HG03039 (cell line): ENCODE results near the gene RALBP1.
"Not testable (repeated sequence)": the region's sequence is repeated elsewhere in the genome, so short reads cannot be mapped to it uniquely, and the experiment has no call there.

Experiments
- ATAC-seq: cut with Tn5 transposase; IDR thresholded peaks from one replicate; pipeline ENCODE4 v1.9.1; 2021; ENCODE audit warnings: mild to moderate bottlenecking, moderate library complexity; ENCODE audit not compliant: unreplicated experiment

Gene RALBP1

DNA sequence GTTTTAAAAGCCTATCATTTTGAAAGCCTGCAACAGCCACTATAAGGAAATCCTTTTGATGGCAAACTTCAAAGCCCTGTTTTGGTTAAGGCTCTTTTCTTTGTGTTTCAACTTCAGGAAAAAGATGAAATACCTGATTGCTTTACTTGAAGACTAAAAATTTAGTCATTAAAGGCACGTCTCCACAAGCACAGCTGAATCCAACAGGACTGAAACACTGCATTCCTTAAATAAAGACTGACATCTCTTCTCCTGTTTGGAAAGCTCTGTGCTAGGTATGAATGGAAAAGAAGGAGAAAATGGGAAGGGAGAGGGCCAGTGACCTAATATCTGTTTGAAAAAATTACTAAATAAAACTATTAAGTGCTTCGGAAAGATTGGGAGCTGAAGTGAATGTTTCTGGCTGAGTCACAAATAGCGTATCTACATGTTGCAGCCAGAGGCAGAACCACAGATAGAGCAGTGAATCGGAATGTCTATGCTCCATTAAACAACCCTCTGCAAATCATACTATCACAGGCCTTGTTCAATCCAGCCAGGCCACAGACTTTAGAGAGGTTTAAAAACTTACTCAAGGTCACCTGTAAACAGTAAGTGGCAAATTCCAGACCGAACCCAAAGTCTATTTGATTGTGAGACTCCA lies 21.1 kb upstream of the RALBP1 start:
- no peak for ATAC-seq

DNA sequence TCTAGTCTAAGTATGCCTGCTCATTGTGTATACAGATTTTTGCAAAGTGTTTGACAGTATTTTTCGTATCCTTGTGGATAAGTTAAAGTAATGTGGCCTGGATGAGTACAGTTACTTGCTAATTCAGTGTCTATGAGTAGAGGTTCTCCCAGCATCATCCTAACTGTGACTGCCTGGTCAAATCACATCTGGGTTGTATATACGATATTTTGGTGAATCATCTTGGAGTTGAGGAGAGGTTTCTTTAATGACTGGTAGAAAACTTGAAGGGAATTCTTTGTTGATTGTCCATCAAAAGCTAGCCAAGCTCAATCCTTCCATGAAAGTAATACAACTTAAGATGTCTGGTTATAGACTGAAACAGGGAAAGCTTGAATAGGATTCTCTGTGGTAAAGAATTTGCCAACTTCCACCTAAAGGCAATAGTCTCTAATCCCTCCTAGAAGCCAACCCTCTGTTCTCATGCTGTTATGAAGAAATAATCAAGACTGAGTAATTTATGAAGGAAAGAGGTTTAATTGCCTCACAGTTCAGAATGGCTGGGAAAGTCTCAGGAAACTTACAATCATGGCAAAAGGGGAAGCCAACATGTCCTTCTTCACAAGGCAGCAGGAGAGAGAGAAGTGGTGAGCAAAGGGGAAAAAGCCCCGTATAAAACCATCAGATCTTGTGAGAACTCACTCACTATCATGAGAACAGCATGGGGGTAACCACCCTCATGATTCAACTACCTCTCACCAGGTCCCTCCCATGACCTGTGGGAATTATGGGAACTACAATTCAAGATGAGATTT lies 19.4 kb upstream of the RALBP1 start:
- no peak for ATAC-seq

DNA sequence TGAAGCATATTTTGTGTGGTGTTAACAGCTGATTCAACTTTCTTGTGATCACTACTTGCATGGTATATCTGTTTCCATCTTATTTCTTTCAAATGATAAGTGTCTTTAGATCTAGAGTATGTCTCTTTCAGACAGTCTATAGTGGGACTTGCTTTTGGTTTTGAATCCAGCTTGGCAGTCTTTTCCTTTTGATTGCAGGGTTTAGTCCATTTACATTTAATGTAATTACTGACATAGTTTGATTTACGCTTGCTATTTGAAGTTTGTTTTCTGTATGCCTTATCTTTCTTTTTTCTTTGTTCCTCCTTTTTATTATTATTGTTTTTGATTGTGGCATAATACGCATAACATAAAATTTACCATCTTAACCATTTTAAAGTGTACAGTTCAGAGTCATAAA lies 9.2 kb upstream of the RALBP1 start:
- no peak for ATAC-seq

DNA sequence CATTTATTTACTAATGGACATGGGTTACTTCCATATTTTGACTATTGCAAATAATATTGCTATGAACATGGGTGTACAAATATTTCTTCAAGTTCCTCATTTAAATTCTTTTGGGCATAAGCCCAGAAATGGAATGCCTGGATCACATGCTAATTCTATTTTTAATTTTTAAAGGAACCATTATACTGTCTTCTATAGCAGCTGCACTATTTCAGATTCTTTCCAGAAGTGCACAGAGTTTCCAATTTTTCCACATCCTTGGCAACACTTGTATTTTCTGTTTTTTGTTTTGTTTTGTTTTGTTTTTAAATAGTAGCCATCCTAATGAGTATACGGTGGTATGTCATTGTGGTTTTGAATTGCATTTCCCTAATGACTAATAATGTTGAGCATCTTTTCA lies 8.5 kb upstream of the RALBP1 start:
- no peak for ATAC-seq

DNA sequence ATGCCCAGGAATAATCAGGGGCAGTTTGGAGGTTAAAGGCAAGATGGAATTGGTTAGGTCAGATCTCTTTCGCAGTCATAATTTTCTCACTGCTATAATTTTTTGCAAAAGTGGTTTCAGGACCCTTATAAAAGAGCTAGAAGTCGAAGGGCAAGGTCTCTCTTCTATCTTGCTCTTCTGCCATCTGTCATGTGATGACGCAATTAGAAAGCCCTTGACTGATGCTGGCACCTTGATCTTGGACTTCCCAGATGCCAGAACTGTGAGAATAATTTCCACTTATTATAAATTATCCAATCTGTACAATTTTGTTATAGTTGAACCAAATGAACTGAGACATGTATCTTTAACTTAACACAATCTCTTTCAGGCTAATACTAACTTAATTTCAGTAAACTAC lies 6.3 kb upstream of the RALBP1 start:
- no peak for ATAC-seq

DNA sequence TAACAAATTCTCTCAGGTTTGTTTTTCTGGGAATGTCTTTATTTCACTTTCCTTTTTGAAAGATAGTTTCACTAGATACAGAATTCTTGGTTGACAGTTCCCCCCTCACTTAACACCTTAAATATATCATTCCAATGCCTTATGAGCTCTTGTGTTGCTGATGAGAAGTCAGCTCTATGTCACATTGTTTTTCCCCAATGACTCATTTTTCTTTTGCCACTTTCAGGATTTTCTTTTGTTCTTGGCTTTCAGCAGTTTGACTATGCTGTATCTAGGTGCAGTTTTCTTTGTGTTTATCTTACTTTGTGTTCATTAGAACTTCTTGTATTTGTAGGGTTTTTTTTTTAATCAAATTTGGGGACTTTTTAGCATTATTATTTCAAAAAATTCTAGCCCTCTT lies 5.6 kb upstream of the RALBP1 start:
- no peak for ATAC-seq

DNA sequence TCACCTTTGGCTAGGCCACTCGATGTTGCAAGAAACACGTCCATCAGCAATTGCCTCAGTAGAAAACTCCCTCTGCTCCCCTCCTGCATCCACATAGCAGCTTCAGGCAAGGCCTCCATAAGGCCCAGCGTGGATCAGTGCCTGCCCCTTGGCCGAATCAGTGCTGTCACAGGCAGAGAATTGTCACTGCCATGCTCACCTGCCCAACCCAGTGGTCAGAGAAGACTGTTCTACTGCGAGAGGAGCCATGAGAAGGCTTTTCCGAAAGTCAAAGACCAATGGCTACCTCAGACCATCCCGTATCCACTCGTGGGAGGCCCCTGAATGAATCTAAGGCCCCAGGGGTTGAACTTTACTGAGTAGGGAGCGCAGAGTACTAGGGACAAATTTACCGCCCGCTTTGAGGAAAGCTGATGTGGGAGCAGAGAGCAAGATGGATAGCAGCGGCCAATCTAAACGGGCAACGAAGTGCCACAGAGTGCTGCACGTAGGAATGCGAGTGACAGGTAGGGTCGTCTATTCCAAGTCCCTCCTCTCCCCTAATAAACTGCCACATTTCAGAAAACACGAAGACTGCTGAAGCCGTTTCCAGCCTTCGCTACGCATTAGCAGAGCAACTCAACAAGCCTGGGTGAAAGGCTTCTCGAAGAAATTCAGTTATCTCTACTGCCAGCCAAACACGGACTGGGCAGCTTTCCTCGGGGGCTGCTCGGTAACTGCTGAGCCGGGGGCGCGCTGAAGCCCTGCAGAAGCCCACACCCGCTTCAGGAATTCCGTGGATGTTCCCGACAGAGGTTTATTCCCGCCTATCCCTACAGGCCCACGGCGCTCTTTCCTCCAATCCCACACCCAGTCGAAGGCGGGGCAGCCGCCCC lies 968 bp upstream of the RALBP1 start:
- peak; percentile 13 for ATAC-seq

DNA sequence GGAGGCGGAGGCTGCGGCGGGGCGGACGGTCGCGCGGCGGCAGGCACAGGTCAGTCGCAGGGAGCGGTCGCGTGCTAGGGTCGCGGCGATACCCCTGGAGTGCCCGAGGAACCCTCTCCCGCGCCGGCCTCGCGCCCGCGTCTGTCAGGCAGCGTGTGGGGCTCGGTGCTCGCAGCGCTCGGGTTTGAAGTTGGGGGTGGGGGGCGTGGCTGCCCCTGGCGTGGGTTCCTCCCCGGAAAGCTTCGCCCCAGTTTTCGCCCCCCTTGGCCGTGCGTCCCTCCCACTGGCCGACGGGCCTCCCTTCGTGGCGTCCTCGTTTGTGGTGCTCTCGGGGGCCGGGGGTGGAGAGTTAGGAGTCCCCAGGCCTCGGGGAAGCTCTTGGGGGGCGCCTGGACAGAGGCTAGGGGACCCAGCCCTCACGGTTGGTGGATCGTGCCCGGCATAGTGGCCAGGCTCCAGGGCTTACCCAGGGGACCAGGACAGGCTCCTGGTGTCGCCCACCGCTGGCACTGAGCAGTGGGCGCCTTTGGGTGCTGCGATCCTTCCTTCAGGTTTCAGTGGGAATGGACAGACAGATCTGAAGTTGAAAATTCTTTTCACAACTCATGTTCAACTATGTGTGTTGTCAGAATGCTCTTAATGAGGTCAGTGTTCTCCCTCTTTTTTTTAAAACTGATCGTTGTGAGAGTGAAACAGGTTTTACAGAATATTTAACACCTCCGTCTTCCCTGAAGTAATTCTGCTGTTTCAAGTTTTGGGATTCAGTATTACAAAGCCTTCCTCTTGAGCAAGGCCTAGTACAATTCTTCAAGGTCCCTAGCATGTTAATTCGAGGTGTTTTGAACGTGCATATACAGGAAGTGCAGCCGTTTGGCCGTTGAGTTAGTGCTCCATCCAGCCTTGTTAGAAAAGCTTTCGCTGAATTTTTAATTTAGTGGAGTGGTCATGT lies 604 bp downstream of the RALBP1 start:
- ATAC-seq: peak; percentile 23

DNA sequence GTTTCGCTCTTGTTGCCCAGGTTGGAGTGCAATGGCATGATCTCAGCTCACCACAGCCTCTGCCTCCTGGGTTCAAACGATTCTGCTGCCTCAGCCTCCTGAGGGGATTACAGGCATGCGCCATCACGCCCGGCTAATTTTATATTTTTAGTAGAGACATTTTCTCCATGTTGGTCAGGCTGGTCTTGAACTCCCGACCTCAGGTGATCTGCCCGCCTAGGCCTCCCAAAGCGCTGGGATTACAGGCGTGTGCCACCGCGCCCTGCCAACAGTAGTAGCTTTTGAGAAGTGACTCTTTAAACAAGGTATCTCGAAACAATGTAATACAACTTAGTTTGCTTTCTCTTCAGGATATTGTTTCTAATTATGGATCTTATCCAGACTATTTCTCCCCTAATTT lies 1.6 kb downstream of the RALBP1 start:
- not testable (repeated sequence) for ATAC-seq

DNA sequence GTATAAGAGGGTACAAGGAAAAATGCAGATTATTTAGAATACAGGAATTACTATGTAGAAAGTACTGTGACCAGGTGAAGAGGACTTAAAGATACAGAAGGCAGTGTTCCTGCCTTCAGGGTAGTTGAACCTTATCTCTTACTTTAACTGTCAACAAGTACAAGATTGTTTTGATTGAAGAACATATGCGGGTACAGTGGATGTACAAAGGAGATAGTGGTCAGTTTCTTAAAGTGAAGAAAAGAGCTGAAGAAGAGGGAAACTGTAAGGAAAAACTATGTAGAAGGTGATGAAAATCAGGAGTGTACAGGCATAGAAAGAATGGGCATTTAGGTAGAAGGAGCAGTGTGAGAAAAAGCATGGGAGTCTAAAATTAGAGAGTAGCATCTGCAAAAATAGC lies 2.2 kb downstream of the RALBP1 start:
- ATAC-seq: no peak

DNA sequence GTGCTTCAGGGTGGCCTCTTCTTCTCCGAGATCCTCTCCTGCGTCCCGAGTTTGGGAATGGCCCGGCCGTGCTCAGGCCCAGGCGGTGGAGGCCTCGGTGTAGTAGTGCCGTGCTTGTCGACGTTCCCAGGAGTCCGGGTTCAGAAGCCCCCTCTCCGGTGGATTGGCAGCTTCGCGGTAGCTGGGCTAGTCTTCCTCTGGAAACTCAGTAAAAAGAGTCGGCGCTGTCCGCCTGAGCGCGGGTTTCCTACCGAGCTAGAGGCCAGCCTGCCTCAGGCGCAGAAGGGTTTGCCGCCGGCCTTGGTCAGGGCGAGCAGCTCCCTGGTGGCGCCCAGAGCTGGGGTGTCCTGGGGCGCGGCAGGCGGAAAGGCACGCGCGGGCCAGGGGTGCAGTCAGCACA lies 3.2 kb downstream of the RALBP1 start:
- ATAC-seq: no peak

DNA sequence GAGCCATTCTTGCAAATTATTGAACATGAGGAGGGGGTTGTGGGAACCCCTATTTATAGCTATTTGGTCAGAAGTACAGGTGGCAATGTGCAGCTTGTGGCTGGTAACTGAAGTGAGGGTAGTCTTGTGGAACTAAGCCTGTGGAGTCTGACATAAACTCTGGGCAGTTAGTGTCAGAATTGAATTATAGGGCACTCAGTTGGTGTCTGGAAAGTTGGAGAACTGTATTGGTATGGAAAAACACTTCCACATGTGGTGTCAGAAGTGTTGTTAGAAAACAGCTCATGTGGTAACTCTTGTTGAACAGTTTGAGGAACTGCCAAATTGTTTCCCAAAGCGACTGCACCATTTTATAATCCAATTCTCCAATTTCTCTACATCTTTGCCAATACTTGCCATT lies 7.5 kb downstream of the RALBP1 start:
- ATAC-seq: no peak

DNA sequence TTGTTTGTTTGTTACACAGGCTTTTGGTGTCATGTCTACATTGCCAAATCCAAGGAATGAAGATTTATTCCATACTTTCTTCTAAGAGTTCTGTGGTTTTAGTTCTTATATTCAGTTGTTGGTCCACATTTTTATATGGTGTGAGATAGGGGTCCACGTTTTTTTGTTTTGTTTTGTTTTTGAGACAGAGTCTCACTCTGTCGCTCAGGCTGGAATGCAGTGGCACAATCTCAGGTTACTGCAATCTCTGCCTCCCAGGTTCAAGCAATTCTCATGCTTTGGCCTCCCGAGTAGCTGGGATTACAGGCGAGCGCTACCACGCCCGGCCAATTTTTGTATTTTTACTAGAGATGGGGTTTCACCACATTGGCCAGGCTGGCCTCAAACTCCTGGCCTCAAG lies 8.2 kb downstream of the RALBP1 start:
- ATAC-seq: no peak

DNA sequence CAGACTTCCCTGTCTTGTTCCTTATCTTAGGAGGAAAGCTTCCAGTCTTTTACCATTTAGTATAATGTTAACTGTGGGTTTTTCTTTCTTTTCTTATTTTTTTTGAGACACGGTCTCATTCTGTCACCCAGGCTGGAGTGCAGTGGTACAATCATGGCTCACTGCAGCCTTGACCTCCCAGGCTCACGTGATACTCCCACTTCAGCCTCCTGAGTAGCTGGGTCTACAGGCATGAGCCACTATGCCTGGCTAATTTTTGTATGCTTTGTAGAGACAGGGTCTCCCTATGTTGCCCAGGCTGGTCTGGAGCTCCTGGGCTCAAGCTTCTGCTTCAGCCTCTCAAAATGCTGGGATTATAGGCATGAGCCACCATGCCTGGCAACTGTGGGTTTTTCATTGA lies 9.5 kb downstream of the RALBP1 start:
- ATAC-seq: not testable (repeated sequence)

DNA sequence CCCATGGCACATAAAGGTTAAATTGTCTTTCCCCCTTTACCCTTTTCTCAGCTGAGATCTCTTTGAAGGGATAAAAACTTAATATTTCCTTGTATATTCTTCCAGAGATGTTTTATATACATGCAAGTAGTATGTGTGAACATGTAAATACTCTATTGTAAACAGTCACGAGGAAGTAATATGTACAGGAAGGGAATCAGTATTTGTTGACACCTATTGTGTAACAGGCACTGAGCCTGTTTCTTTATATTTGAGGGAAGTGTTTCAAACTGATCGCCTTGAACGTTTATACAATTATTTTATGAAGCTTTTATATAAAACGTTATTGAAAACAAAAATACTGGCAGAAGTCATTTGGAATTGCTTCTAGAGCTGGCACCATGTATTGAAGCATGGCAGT lies 13.2 kb downstream of the RALBP1 start:
- ATAC-seq: no peak

DNA sequence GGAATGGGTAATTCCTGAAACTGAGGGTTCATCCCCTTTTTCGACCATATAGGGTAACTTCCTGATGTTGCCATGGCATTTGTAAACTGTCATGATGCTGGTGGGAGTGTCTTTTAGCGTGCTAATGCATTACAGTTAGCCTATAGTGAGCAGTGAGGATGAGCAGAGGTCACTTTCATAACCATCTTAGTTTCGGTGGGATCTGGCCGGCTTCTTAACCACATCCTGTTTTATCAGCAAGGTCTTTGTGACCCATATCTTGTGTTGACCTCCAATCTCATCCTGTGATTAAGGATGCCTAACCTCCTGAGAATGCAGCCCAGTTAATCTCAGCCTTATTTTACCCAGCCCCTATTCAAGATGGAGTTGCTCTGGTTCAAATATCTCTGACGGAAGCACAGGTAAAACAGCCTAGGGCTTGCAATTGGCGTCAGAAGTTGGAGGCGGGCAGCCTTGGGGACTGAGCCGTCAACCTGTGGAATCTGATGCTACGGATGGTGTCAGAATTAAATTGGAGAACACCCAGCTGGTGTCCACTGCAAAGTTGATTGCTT lies 19.5 kb downstream of the RALBP1 start:
- ATAC-seq: no peak

DNA sequence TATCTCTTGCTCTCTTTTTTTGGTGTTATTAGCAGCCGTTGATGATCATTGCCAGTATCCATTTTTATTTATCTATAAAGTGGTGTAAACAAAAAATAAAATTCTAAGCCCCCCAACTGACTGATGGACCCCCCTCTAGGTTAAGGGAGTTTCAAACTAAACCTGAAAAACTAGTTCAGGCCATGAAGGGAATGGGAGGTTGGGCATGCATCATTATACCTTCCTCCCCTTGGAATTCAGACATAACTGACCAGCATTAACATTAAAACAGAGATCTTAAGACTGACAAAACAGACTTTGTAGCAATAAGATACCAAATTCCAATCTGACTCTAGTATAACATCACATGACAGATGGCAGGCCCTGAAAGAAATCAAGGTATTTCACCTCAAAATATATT lies 20.2 kb downstream of the RALBP1 start:
- ATAC-seq: no peak

DNA sequence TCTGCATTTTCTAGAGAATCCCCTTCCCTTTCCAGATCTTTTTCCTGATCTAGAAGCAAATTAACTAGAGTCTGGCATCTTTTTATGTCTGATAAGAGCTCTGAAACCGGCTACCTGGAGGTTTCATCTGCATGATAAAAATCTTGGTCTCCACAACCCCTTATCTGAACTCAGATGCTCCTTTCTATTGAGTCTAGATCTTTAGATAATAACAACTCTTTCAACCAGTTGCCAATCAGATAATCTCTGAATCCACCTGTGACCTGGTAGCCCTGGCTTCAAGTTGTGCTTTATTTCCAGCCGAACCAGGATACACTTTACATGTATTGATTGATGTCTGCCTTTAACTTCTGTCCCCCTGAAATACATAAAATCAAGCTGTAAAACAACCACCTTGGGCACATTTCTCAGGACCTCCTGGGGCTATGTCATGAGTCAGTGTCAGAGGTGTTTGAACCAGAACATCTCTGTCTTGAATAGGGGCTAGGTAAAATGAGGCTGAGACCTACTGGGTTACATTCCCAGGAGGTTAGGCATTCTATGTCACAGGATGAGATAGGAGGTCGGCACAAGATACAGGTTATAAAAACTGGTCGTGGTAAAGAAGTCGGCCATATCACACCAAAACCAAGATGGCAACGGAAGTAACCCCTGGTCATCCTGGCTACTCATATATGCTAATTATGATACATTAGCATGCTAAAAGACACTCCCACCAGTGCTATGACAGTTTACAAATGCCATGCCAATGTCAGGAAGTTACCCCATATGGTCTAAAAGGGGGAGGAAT lies 20.8 kb downstream of the RALBP1 start:
- ATAC-seq: no peak

DNA sequence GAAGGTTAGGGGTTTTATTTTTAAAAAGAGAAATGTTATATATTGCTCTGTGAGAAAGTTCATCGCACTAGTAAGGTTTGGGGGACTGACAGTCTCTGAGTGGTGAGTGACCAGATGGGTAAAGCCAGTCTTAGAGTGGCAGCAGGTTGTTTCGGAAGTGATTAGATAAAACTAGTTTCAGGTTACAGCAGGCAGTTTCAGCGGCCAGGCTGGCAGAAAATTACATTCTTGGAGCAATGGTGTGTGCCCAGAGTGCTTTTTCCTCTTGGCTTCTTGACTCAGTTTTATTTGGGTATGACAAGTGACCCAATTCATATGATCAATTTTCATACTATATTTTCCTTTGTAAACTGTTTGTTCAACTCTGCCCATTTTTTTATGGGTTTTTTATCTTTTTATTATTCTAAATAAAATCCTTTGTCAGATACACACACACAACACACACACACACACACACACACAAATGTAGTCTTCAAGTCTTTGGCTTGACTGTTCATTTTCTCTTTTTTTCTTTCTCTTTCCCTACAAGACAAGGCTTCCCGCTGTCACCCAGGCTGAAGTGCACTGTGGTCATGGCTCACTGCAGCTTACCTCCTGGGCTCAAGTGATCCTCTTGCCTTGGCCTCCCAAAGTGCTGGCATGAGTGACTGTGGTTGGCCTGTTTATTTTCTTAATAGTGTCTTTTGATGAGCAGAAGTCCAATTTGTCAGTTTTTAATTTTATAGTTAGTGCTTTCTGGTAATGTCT lies 30.9 kb downstream of the RALBP1 start:
- no peak for ATAC-seq
